ENCODE results near the gene DDOST. TPM values are rescaled to one million over a fixed set of nuclear protein-coding genes. Genes with fewer than 3 reads are reported as not detected.

DDOST gene
- total and polyA plus RNA-seq, 2 experiments from 2014 or later, result 151 to 270 TPM

GRCh38 chr1:20614131-20614579, 47.0 kb downstream of the DDOST start:
- Mint-ChIP-seq H3K27ac (peak overlapping the region; percentile 13), H3K27me3 (ENCODE audit: insufficient read depth, low read depth, poor library complexity) (peaks cover 4% of the 10 kb centered on the region), H3K9me3 (no peaks in the 10 kb centered on the region; the same call in 2 of the 3 replicates), H3K36me3 (ENCODE audit: low read depth) (no peaks in the 10 kb centered on the region), H3K4me3 (no peak overlapping the region), H3K4me1 (peaks cover 26% of the 10 kb centered on the region; the same call in 2 of the 3 replicates)
- H3K4me1 ChIP-seq (ENCODE audit: insufficient read depth), result peaks cover 17% of the 10 kb centered on the region; the same call in 1 of the 2 replicates
- TF ChIP-seq ZNF114 (CRISPR knock-in tag; IDR thresholded peaks at IDR 0.05) (no peak), ZNF331 (CRISPR knock-in tag; IDR thresholded peaks at IDR 0.05; ENCODE audit: low read depth) (no peak), REST (IDR thresholded peaks at IDR 0.05; ENCODE audit: unreplicated experiment) (no peak), POLR2AphosphoS5 (IDR thresholded peaks at IDR 0.05; ENCODE audit: low read depth) (no peak)
- H3K36me3 ChIP-seq (ENCODE audit: insufficient read depth), result no peaks in the 10 kb centered on the region
- H4K20me1 ChIP-seq (replicated peaks; ENCODE audit: insufficient read depth), result no peaks in the 10 kb centered on the region
- H3K4me2 ChIP-seq, result no peak overlapping the region
- peak overlapping the region; percentile 79 for H3K27ac ChIP-seq (ENCODE audit: low read depth)
- peak overlapping the region; percentile 90 for H2AFZ ChIP-seq
- H3K4me3 ChIP-seq, result no peak overlapping the region
- no peak for ATAC-seq
- peaks cover 7% of the 10 kb centered on the region; the same call in 1 of the 2 replicates for H3F3A ChIP-seq (replicated peaks; ENCODE audit: low read depth)
- no peaks in the 10 kb centered on the region for H3K79me2 ChIP-seq (replicated peaks; ENCODE audit: insufficient read depth)
- H3K9me2 ChIP-seq (ENCODE audit: insufficient read depth), result no peaks in the 10 kb centered on the region
- no peaks in the 10 kb centered on the region for H3K27me3 ChIP-seq (ENCODE audit: insufficient read depth)
- no peak for DNase-seq (ENCODE audit: low spot score)

GRCh38 chr1:20612221-20612746, 48.9 kb downstream of the DDOST start:
- Histone ChIP-seq H3K36me3 (ENCODE audit: insufficient read depth) (no peaks in the 10 kb centered on the region), H3F3A (replicated peaks; ENCODE audit: low read depth) (peaks cover 7% of the 10 kb centered on the region; the same call in 1 of the 2 replicates), H3K27me3 (ENCODE audit: insufficient read depth) (no peaks in the 10 kb centered on the region), H3K27ac (ENCODE audit: low read depth) (no peak overlapping the region), H4K20me1 (replicated peaks; ENCODE audit: insufficient read depth) (no peaks in the 10 kb centered on the region), H3K79me2 (replicated peaks; ENCODE audit: insufficient read depth) (no peaks in the 10 kb centered on the region), H2AFZ (no peak overlapping the region), H3K4me1 (ENCODE audit: insufficient read depth) (peaks cover 17% of the 10 kb centered on the region), H3K4me3 (no peak overlapping the region), H3K4me2 (no peak overlapping the region), H3K9me2 (ENCODE audit: insufficient read depth) (no peaks in the 10 kb centered on the region)
- no peaks in the 10 kb centered on the region; the same call in 2 of the 3 replicates for H3K9me3 Mint-ChIP-seq
- H3K36me3 Mint-ChIP-seq (ENCODE audit: low read depth), result no peaks in the 10 kb centered on the region
- ATAC-seq (no peak), DNase-seq (ENCODE audit: low spot score) (no peak)
- H3K27ac Mint-ChIP-seq, result no peak overlapping the region
- no peak for TF ChIP-seq EZH2 (IDR thresholded peaks at IDR 0.05; ENCODE audit: low read depth, unreplicated experiment)
- no peak for TF ChIP-seq REST (IDR thresholded peaks at IDR 0.05; ENCODE audit: unreplicated experiment)
- TF ChIP-seq ZNF462 (CRISPR knock-in tag; IDR thresholded peaks at IDR 0.05), result no peak
- no peak for TF ChIP-seq POLR2AphosphoS5 (IDR thresholded peaks at IDR 0.05; ENCODE audit: low read depth)
- no peak for TF ChIP-seq EZH2phosphoT487 (IDR thresholded peaks at IDR 0.05; ENCODE audit: unreplicated experiment)
- TF ChIP-seq ZNF114 (CRISPR knock-in tag; IDR thresholded peaks at IDR 0.05), result no peak
- H3K27me3 Mint-ChIP-seq (ENCODE audit: insufficient read depth, low read depth, poor library complexity), result peaks cover 4% of the 10 kb centered on the region
- peaks cover 26% of the 10 kb centered on the region; the same call in 2 of the 3 replicates for H3K4me1 Mint-ChIP-seq
- H3K4me3 Mint-ChIP-seq, result no peak overlapping the region

All from GM23338 (cell line).